MM.1S (cell line): Measurements from ENCODE around the gene FDX2.

Source experiments
- CTCF ChIP-seq: fragments of 300-600 bp; sonication (generic); IDR thresholded peaks from 2 replicates; pipeline ENCODE4 v1.5.1; 2016; ENCODE audit warnings: antibody characterized with exemption, low read length, mixed read lengths
- EZH2 ChIP-seq: fragments of 300-600 bp; sonication (generic); optimal IDR thresholded peaks from 2 replicates; pipeline ENCODE3; 2017; ENCODE audit warnings: low read depth, mild to moderate bottlenecking, antibody characterized with exemption, low read length, mixed read lengths

GRCh38 chr19:10292206-10292788, 23.5 kb downstream of the FDX2 start:
- TF ChIP-seq EZH2 (no peak), CTCF (no peak)
